ENCODE results near the gene SLBP.
"Not testable (repeated sequence)": the region's sequence is repeated elsewhere in the genome, so short reads cannot be mapped to it uniquely, and the experiment has no call there.

SLBP gene

DNA sequence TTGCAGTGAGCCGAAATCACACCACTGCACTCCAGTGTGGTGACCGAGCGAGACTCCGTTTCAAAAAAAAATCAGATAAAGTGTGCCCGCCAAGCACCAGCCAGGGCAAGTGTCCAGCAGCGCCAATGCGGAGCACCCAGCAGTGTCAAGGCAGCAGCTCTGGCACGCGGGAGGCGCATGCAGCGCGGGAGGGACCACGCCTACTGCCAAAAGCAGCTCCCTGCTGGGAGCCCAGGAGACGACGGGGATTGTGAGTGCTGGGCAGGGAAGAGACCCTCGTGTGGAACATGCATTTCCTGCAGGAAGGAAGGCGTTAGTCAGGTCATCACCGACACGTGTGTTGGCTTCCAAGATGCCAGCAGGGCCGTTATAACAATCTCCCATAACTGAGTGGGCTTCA lies 38.4 kb downstream of the SLBP start:
- no peak for DNase-seq

GRCh38 chr4:1671011-1671410 lies 41.1 kb downstream of the SLBP start:
- DNase-seq = not testable (repeated sequence)

- no peak for DNase-seq
Observed at GRCh38 chr4:1670279-1670678, 41.8 kb downstream of the SLBP start.

GRCh38 chr4:1669850-1670249 lies 42.3 kb downstream of the SLBP start:
- no peak for DNase-seq

GRCh38 chr4:1669270-1669669 lies 42.8 kb downstream of the SLBP start:
- no peak for DNase-seq

DNA sequence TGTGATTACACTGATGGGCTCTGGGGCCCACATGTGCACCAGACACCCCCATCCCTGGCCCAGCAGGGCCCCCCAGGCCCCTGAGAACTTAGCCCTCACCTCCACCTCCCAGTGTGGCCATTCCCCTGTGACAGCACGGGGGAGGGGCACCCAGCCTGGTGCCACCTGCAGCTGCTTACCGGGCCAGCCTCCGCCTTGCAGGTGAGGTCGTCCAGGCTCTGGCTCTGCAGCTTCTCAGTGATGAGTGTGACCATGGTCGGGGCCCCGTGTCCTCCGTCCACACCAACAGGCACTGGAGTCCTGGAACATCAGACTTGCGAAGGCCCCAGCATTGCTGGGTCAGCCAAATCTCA lies 43.7 kb downstream of the SLBP start:
- no peak for DNase-seq

- DNase-seq = no peak
Observed at GRCh38 chr4:1667273-1667672, 44.8 kb downstream of the SLBP start.

- DNase-seq = no peak
Observed at GRCh38 chr4:1666391-1666790, 45.7 kb downstream of the SLBP start.

- no peak for DNase-seq
Observed at GRCh38 chr4:1664141-1664540, 48.0 kb downstream of the SLBP start.

DNA sequence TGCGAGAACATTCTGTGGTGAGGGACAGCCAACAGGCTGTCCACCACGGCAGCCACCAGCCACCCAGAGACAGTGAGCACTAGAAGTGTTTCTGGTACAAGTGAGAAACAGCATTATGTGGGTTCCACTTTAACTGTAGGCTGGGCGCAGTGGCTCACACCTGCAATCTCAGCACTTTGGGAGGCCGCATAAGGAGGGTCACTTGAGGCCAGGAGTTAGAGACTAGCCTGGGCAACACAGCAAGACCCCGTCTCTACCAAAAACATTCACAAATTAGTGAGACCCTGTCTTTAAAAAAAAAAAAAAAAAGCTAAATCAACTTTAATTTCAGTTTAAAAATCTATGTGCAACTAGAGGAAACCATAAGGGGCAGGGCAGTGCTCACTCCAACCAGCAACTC lies 48.6 kb downstream of the SLBP start:
- no peak for DNase-seq

DNA sequence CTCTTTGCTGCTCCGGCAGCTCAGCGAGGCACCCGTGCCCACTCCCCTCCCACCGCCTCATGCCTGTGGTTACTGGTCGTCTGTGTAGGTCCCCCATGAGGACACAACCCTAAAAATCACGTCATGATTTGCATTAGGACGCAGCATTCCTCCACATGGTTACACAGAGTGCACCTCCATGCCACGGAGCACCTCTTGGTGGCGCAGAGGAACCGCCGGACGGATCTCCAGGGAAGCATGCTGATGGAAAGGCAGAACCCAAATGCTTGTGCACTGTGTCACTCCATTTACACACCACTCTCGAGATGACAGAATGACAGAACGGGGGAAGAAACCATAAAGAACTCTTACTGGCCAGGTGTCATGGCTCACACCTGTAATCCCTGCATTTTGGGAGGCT lies 50.4 kb downstream of the SLBP start:
- no peak for DNase-seq

DNA sequence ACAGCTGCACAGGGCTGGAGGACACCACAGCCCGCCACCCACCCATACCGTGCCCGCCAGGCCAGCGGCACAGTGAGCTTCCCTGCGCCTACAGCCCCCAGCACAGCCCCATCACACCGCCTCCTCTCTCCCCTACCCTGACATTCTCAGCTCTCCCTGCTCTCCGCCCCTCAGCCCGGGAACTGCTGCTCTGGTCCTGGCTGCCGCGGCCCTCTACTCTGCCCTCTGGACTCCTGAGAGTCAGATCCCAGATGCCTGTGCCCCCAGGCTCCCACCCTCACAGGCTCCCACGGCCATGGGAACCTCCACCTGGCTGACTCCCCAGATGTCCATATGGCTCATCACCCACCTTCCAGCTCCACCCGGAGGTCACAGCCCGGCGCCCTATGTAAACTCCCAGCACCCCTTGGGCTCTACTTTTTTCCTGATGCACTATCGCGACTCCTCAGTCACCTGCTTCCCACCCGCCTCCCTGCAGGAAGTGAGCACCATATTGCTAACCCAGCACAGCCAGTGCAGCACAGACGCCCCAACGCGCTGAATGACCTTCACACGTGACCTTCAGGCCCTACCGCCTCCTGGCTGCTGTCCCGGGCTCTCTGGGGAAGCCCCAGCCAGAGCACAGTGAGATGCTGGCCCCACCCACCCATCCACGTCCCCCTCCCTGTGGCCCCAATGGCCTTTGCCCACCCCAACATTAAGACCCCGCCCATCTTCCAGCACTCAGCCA lies 51.0 kb downstream of the SLBP start:
- DNase-seq = no peak

DNA sequence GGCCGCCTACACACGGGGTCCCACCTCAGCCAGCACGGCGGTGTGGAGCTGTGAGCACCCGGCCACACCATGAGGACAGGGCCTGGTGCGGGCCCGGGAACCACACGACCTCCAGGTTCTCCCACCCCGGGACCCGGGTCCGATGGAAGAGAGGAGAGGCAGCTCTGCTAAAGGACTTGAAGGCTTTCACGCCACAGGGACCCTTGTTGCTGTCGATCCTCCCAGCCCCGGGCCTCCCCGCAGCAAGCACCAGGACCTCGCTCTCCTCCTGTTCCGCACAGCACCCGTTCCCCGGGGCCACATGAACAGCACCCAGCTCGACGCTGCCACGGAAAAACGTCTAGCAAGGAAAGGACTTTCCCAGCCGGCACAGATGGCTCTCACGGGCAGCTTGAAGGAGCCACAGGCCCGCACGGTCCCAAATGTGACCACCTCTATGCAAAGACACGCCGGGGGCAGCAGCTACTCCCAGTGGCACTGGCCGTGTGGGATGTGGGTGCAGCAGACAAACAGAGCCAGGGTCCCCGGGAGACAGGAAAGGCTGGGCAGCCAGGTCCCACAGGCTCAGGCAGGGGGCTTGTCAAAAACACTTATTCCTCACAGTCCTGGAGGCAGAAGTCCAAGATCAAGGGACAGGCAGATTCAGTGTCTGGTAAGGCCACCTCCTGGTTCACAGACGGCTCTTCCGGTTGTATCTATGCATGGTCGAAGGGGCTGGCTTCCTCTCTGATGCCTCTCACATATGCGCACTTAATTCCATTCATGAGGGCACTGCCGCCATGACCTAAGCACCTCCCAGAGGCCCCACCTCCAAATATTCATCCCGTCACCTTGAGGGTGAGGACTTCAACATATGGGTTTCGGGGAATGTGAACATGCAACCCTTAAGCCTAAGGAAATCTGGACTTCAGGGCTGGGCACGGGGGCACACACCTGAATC lies 52.7 kb downstream of the SLBP start:
- no peak for DNase-seq

- no peak for DNase-seq
Observed at GRCh38 chr4:1658581-1658980, 53.5 kb downstream of the SLBP start.

DNA sequence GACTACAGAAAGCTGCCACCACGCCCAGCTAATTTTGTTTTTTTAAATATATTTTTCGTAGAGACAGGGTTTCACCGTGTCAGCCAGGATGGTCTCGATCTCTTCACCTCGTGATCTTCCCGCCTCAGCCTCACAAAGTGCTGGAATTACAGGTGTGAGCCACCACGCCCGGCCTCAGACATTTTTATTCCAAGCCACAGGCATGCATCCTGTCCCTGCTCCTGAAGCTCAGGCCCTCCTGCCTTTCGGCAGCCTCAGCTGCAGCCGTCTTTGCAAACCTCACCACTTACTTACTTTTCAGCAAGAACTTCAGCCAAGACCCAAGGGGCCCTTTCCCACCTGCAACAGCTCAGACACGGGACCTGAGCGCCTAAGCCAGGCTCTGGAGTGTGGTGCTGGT lies 54.0 kb downstream of the SLBP start:
- DNase-seq = no peak

DNA sequence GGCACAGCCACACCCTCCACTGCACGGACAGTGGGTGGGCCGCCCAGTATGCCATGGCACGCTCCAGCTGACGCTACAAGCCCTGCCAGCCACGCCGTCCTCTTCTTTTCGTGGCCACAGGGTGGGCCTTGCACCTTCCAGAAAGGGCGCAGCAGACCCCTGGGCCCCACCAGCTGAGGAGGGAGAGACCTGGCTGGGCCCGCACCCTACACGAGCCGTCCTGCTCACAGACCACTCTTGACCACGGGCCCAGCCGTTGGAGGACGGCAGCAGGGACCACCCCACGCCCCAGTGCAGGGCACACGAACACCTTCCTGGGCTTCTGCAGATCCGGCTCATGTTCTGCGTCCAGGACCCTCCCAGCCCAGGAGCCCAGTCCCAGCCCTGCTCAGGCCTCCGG lies 55.1 kb downstream of the SLBP start:
- no peak for DNase-seq

GRCh38 chr4:1656132-1656531 lies 56.0 kb downstream of the SLBP start:
- DNase-seq = no peak

- no peak for DNase-seq
Observed at GRCh38 chr4:1655676-1656075, 56.4 kb downstream of the SLBP start.

- no peak for DNase-seq
Observed at GRCh38 chr4:1655081-1655480, 57.0 kb downstream of the SLBP start.

- DNase-seq = no peak
Observed at GRCh38 chr4:1654216-1654955, 57.7 kb downstream of the SLBP start.

DNA sequence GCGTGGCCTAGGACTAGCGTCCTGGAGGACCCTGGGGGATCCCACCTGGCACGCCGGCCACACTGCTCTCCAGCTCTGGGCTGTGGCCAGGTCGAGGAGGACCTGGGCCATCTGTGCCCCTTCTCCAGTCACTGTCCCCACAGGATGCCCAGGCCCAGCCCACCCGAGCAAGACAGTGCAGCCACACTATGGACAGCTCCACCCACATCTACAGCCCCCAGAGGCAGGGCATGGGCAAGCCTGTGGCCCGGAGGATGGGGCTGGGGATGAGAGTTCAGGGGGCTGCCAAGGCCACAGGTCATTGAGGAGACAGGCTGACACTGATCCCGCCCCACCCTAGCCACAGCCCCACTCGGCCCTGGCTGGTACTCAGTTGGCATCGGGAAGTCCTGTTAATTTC lies 58.3 kb downstream of the SLBP start:
- DNase-seq = no peak

- no peak for DNase-seq
Observed at GRCh38 chr4:1652088-1652487, 60.0 kb downstream of the SLBP start.

DNA sequence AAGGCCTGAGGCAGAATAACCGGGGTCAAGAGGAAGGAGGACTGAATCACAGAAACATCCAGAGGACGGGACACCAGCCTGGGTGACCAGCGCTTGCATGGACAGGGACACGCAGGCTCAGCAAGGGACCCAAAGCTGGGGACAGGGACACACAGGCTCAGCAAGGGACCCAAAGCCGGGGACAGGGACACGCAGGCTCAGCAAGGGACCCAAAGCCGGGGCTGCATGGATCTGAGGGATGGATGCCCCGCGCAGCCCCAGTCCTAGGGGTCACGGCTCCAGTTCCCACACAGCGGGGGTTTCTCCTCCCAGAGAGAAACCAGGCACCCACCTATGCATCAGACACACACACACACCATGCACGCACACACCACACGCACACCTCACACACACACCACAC lies 60.5 kb downstream of the SLBP start:
- DNase-seq = no peak

GRCh38 chr4:1648962-1649361 lies 63.2 kb downstream of the SLBP start:
- DNase-seq = no peak
